Right lobe of liver (tissue), 4 donors: Measurements from ENCODE around the gene ARID5B.

Experiments
- CTCF ChIP-seq, 4 donors: fragments of 200-600 bp in 3 of 4; fragments of 450-650 bp in 1 of 4; IDR thresholded peaks; one replicate each; pipeline versions ENCODE4 v1.5.1 to v1.8.0; 2016 to 2022; ENCODE audit warnings: antibody characterized with exemption in 4 of 4, mild to moderate bottlenecking in 2 of 4
- POLR2A ChIP-seq: fragments of 450-650 bp; IDR thresholded peaks from one replicate; pipeline ENCODE4 v1.6.1; 2017; ENCODE audit warnings: antibody characterized with exemption, mild to moderate bottlenecking
- donor health status: DM: no; HTN: no; CAD: no.
- donor health status: DM: no; HTN: no; CAD: no.
- donor health status: DM: no; HTN: yes; CAD: no.

DNA sequence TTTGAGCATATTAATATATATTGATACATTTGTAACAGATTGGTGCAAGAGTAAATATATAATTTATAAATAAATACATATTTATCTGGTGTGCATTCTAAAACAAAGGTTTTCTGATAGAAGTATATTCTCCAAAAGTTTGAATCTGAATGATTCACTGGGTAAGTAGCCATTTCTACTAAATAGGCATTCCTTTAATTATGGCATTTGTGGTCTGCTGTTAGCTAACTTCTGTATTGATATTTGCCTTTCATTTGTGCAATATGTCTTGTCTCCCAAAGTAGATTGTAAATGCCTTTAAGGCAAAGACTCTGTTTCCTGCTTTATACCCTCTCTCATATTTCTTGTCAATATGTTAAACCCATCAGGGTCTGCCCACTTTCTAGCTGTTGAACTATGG is 11.1 kb upstream of the ARID5B start:
- no peak for TF ChIP-seq CTCF (IDR thresholded peaks at IDR 0.05)
- TF ChIP-seq POLR2A = no peak
